Right lobe of liver (tissue), 4 donors: ENCODE measurements around the gene ZCCHC14.

Experiments used
- CTCF ChIP-seq, 4 donors: fragments of 200-600 bp in 3 of 4; fragments of 450-650 bp in 1 of 4; IDR thresholded peaks; one replicate each; pipeline versions ENCODE4 v1.5.1 to v1.8.0; 2016 to 2022; ENCODE audit warnings: antibody characterized with exemption in 4 of 4, mild to moderate bottlenecking in 2 of 4
- POLR2A ChIP-seq: fragments of 450-650 bp; IDR thresholded peaks from one replicate; pipeline ENCODE4 v1.6.1; 2017; ENCODE audit warnings: antibody characterized with exemption, mild to moderate bottlenecking
- donor health status: DM: no; HTN: no; CAD: no.
- donor health status: DM: no; HTN: no; CAD: no.
- donor health status: DM: no; HTN: yes; CAD: no.

GRCh38 chr16:87538594-87538993 is 45.8 kb upstream of the ZCCHC14 start:
- no peak for TF ChIP-seq CTCF (IDR thresholded peaks at IDR 0.05)
- no peak for TF ChIP-seq POLR2A
